ENCODE results near the gene IRX5.

The IRX5 gene

GRCh38 chr16:54930005-54930868, at the start of gene IRX5:
TSS of gene IRX5 (plus strand) at chr16:54930865. CDS start at chr16:54931199, 334 bp downstream.
- FAIRE-seq, result no peak

- FAIRE-seq, result no peak
Measured at GRCh38 chr16:54882556-54882955, 48.1 kb upstream of the IRX5 start.

- no peak for FAIRE-seq
Measured at GRCh38 chr16:54883358-54883757, 47.3 kb upstream of the IRX5 start.

- no peak for FAIRE-seq
Measured at GRCh38 chr16:54886078-54886477, 44.6 kb upstream of the IRX5 start.

GRCh38 chr16:54890381-54890780, 40.3 kb upstream of the IRX5 start:
- no peak for FAIRE-seq

GRCh38 chr16:54891346-54891745, 39.3 kb upstream of the IRX5 start:
- no peak for FAIRE-seq

- FAIRE-seq, result no peak
Measured at GRCh38 chr16:54892981-54893380, 37.7 kb upstream of the IRX5 start.

GRCh38 chr16:54897930-54898329, 32.7 kb upstream of the IRX5 start:
- no peak for FAIRE-seq

- no peak for FAIRE-seq
Measured at GRCh38 chr16:54901606-54902005, 29.1 kb upstream of the IRX5 start.

GRCh38 chr16:54903047-54903446, 27.6 kb upstream of the IRX5 start:
- FAIRE-seq, result no peak

- no peak for FAIRE-seq
Measured at GRCh38 chr16:54911079-54911478, 19.6 kb upstream of the IRX5 start.

GRCh38 chr16:54912720-54913119, 17.9 kb upstream of the IRX5 start:
- FAIRE-seq, result no peak

- no peak for FAIRE-seq
Measured at GRCh38 chr16:54921206-54921824, 9.3 kb upstream of the IRX5 start.

GRCh38 chr16:54923055-54923473, 7.6 kb upstream of the IRX5 start:
- FAIRE-seq, result no peak

GRCh38 chr16:54923988-54924387, 6.7 kb upstream of the IRX5 start:
- peak; percentile 3 for FAIRE-seq

- no peak for FAIRE-seq
Measured at GRCh38 chr16:54926166-54926838, 4.4 kb upstream of the IRX5 start.

GRCh38 chr16:54927125-54928015, 3.3 kb upstream of the IRX5 start:
- no peak for FAIRE-seq

- FAIRE-seq, result no peak
Measured at GRCh38 chr16:54928016-54928356, 2.7 kb upstream of the IRX5 start.

GRCh38 chr16:54928411-54929089, 2.1 kb upstream of the IRX5 start:
- no peak for FAIRE-seq

GRCh38 chr16:54929090-54930004, 1.3 kb upstream of the IRX5 start:
- peak; percentile 90 for FAIRE-seq

- FAIRE-seq, result no peak
Measured at GRCh38 chr16:54930869-54931119, 129 bp downstream of the IRX5 start.

Data from G401.6 (cell line).